CD4-positive, alpha-beta T cell treated with Interleukin-21 for 1 hour (primary cell): ENCODE measurements around the gene ADCY2.

Source experiments
- DNase-seq: peaks from one replicate; pipeline ENCODE4 v3.0.0-alpha.2; 2020

ADCY2 gene

GRCh38 chr5:7517006-7517405 lies 121.1 kb downstream of the ADCY2 start:
- no peak for DNase-seq

GRCh38 chr5:7518947-7519560 lies 123.1 kb downstream of the ADCY2 start:
- no peak for DNase-seq

- DNase-seq, result no peak
Observed at GRCh38 chr5:7519564-7519963, 123.6 kb downstream of the ADCY2 start.

- no peak for DNase-seq
Observed at GRCh38 chr5:7529880-7530279, 133.9 kb downstream of the ADCY2 start.

- DNase-seq, result no peak
Observed at GRCh38 chr5:7533941-7534340, 138.0 kb downstream of the ADCY2 start.

- DNase-seq, result no peak
Observed at GRCh38 chr5:7534505-7534904, 138.6 kb downstream of the ADCY2 start.

- no peak for DNase-seq
Observed at GRCh38 chr5:7537573-7537972, 141.6 kb downstream of the ADCY2 start.

- no peak for DNase-seq
Observed at GRCh38 chr5:7539571-7539970, 143.6 kb downstream of the ADCY2 start.

GRCh38 chr5:7540736-7541485 lies 145.0 kb downstream of the ADCY2 start:
- no peak for DNase-seq

- no peak for DNase-seq
Observed at GRCh38 chr5:7541898-7542297, 146.0 kb downstream of the ADCY2 start.

- DNase-seq, result no peak
Observed at GRCh38 chr5:7546555-7546954, 150.6 kb downstream of the ADCY2 start.

GRCh38 chr5:7548596-7548995 lies 152.7 kb downstream of the ADCY2 start:
- no peak for DNase-seq

GRCh38 chr5:7565559-7565958 lies 169.6 kb downstream of the ADCY2 start:
- DNase-seq, result no peak

GRCh38 chr5:7576023-7576715 lies 180.2 kb downstream of the ADCY2 start:
- DNase-seq, result no peak

GRCh38 chr5:7577381-7577780 lies 181.4 kb downstream of the ADCY2 start:
- DNase-seq, result no peak

GRCh38 chr5:7578071-7578470 lies 182.1 kb downstream of the ADCY2 start:
- DNase-seq, result no peak

GRCh38 chr5:7584749-7585148 lies 188.8 kb downstream of the ADCY2 start:
- no peak for DNase-seq

- DNase-seq, result no peak
Observed at GRCh38 chr5:7585807-7586206, 189.9 kb downstream of the ADCY2 start.

- DNase-seq, result no peak
Observed at GRCh38 chr5:7586480-7586879, 190.5 kb downstream of the ADCY2 start.

- DNase-seq, result no peak
Observed at GRCh38 chr5:7589800-7590199, 193.9 kb downstream of the ADCY2 start.

- DNase-seq, result no peak
Observed at GRCh38 chr5:7592910-7593309, 197.0 kb downstream of the ADCY2 start.

GRCh38 chr5:7597059-7597642 lies 201.2 kb downstream of the ADCY2 start:
- no peak for DNase-seq

GRCh38 chr5:7606840-7607465 lies 211.0 kb downstream of the ADCY2 start:
- no peak for DNase-seq
